Measurements from ENCODE around the gene MGAT5B. TPM values are rescaled to one million over a fixed set of nuclear protein-coding genes. Genes with fewer than 3 reads are reported as not detected.

MGAT5B gene
- total RNA-seq, 6 experiments from 2014 or later = 0.16 TPM; not detected in 5

DNA sequence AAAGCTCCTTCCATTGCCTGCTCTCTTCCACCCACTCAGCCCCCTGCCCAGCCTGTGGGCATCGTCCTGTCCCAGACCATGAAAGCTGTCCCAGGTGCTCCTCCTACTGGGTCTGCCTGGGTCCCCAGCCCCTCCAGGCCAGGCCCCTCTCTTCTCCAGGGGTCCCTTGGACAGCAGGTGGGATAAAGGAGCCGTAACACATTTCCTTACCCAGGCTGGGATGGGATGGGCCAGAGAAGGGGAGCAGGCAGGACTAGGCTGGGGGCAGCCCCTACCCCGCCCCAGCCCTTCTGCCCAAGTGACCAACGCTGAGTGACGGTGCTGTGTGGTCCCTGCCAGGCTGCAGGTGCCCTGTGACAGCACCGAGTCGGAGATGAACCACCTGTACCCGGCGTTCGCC lies 80.1 kb downstream of the MGAT5B start:
- 83% methylated on average over 2 of the region's 10 CpGs for WGBS (ENCODE audit: insufficient coverage, low coverage, low lambda C conversion rate, missing lambda C conversion rate)
- DNase-seq (no peak), ATAC-seq (no peak)
- Histone ChIP-seq H3K27me3 (no peaks in the 10 kb centered on the region), H3K4me1 (no peaks in the 10 kb centered on the region), H3K4me3 (no peak overlapping the region), H3K36me3 (no peaks in the 10 kb centered on the region), H3K9me3 (no peaks in the 10 kb centered on the region), H3K27ac (no peak overlapping the region)
- intact Hi-C loops (cut with DNase I) = no loop called here
- no peak for TF ChIP-seq CTCF (IDR thresholded peaks at IDR 0.05)
- TF ChIP-seq POLR2A (IDR thresholded peaks at IDR 0.05) = no peak

DNA sequence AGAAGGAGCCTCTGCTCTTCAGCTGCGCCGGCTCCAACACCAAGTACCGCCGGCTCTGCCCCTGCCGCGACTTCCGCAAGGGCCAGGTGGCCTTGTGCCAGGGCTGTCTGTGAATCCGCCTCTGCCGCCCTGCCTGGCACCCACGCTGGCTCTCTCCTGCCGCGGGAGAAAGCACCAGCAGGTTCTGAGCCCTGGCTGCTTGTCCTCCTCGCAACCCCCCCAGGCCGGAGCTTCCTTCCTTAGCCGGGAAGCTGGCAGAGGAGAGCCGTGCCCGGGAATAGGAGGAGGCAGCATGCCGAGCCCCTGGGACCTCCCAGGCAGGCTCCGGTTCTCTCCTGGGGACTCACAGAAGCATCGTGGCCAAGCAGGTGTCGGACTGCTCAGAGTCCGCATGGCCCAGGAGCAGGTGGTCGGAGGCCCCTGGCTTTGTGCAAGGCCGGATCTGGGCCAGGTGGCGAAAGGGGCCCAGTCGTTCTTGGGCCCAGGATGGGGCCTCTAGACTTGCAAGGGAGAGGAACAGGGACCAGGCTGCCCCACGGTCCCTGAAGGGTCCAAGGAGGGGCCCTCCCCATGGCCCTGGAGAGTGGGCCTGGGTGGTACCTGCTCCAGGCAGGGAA lies 80.6 kb downstream of the MGAT5B start:
- Histone ChIP-seq H3K4me1 (no peaks in the 10 kb centered on the region), H3K27ac (no peak overlapping the region), H3K36me3 (no peaks in the 10 kb centered on the region), H3K9me3 (no peaks in the 10 kb centered on the region), H3K4me3 (no peak overlapping the region), H3K27me3 (no peaks in the 10 kb centered on the region)
- ATAC-seq = no peak
- no CpG with 5 or more reads among the region's 27 CpGs for WGBS (ENCODE audit: insufficient coverage, low coverage, low lambda C conversion rate, missing lambda C conversion rate)
- no peak for TF ChIP-seq CTCF (IDR thresholded peaks at IDR 0.05)
- no peak for TF ChIP-seq POLR2A (IDR thresholded peaks at IDR 0.05)
- intact Hi-C loops (cut with DNase I) = no loop called here
- no peak for DNase-seq

GRCh38 chr17:76949913-76950695 lies 81.9 kb downstream of the MGAT5B start:
- H3K27ac ChIP-seq = no peak overlapping the region
- no peaks in the 10 kb centered on the region for H3K4me1 ChIP-seq
- H3K4me3 ChIP-seq = no peak overlapping the region
- 43% methylated on average over 9 of the region's 18 CpGs for WGBS (ENCODE audit: insufficient coverage, low coverage, low lambda C conversion rate, missing lambda C conversion rate)
- no peak for TF ChIP-seq CTCF (IDR thresholded peaks at IDR 0.05)
- no peak for TF ChIP-seq POLR2A (IDR thresholded peaks at IDR 0.05)
- no peaks in the 10 kb centered on the region for H3K36me3 ChIP-seq
- no peaks in the 10 kb centered on the region for H3K27me3 ChIP-seq
- intact Hi-C loops (cut with DNase I) = no loop called here
- H3K9me3 ChIP-seq = no peaks in the 10 kb centered on the region
- no peak for DNase-seq
- no peak for ATAC-seq

GRCh38 chr17:76951375-76951905 lies 83.2 kb downstream of the MGAT5B start:
- DNase-seq (peak in 1 of 3 donors; percentile 24), ATAC-seq (no peak)
- Histone ChIP-seq H3K4me1 (no peaks in the 10 kb centered on the region), H3K9me3 (no peaks in the 10 kb centered on the region), H3K27me3 (no peaks in the 10 kb centered on the region), H3K27ac (no peak overlapping the region), H3K36me3 (no peaks in the 10 kb centered on the region), H3K4me3 (no peak overlapping the region)
- no peak for TF ChIP-seq POLR2A (IDR thresholded peaks at IDR 0.05)
- TF ChIP-seq CTCF (IDR thresholded peaks at IDR 0.05) = no peak
- WGBS (ENCODE audit: insufficient coverage, low coverage, low lambda C conversion rate, missing lambda C conversion rate) = 70% methylated on average over 5 of the region's 8 CpGs
- intact Hi-C loops (cut with DNase I) = no loop called here
